ENCODE measurements around the gene TMEM272.
A peak's percentile ranks its signal among the peaks of the same experiment; 100 is the strongest.

Gene TMEM272

DNA sequence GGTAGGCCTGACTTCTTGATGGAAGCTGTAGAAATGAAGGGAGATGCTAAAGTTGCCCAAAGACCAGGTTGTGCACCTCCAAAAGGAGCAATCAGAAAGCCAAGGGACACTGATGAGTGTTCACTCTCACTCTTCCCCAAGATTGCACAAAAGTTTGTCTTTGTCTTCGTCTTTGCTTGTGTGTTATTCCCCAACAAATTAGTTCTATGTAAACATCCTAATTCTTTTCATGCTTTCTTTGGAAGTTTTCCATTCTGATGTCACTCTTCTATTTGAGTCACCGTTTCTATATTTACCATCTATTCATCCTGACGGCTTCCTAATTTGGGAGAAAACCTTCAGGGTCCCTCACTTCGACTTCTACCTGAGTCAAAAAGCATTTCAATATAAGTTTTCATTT is 3.7 kb upstream of the TMEM272 start:
- no peaks in the 10 kb centered on the region for H3K36me3 ChIP-seq (ENCODE audit: insufficient read depth, low read length)
- H3K9me3 ChIP-seq (ENCODE audit: insufficient read depth, low read length, severe bottlenecking): no peaks in the 10 kb centered on the region
- no peak overlapping the region for H3K4me2 ChIP-seq (ENCODE audit: insufficient read depth, low read length)
- H3K4me1 ChIP-seq (ENCODE audit: insufficient read depth, low read length): peaks cover 5% of the 10 kb centered on the region
- H3K27ac ChIP-seq (ENCODE audit: low read length): no peak overlapping the region
- no peak overlapping the region for H3K4me3 ChIP-seq (ENCODE audit: low read depth in 1 of 2, low read length in 2 of 2)
- DNase-seq (no peak), ATAC-seq (ENCODE audit: insufficient read depth, low read depth) (no peak)
- H2AFZ ChIP-seq (ENCODE audit: low read depth, low read length): no peak overlapping the region
- no peaks in the 10 kb centered on the region for H3K79me2 ChIP-seq (ENCODE audit: insufficient read depth, low read length)
- no peak overlapping the region for H3K9ac ChIP-seq (ENCODE audit: low read depth, low read length)
- H3K27me3 ChIP-seq (ENCODE audit: insufficient read depth, low read length, poor library complexity): peaks cover 4% of the 10 kb centered on the region
- no peaks in the 10 kb centered on the region for H4K20me1 ChIP-seq (ENCODE audit: insufficient read depth, low read length)
- no peak for TF ChIP-seq EZH2 (IDR thresholded peaks at IDR 0.05; ENCODE audit: borderline replicate concordance, low read depth, low read length, severe bottlenecking)
- TF ChIP-seq, protein P1, sequence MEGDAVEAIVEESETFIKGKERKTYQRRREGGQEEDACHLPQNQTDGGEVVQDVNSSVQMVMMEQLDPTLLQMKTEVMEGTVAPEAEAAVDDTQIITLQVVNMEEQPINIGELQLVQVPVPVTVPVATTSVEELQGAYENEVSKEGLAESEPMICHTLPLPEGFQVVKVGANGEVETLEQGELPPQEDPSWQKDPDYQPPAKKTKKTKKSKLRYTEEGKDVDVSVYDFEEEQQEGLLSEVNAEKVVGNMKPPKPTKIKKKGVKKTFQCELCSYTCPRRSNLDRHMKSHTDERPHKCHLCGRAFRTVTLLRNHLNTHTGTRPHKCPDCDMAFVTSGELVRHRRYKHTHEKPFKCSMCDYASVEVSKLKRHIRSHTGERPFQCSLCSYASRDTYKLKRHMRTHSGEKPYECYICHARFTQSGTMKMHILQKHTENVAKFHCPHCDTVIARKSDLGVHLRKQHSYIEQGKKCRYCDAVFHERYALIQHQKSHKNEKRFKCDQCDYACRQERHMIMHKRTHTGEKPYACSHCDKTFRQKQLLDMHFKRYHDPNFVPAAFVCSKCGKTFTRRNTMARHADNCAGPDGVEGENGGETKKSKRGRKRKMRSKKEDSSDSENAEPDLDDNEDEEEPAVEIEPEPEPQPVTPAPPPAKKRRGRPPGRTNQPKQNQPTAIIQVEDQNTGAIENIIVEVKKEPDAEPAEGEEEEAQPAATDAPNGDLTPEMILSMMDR (IDR thresholded peaks at IDR 0.05; ENCODE audit: borderline replicate concordance, extremely low read depth, low read length, poor library complexity, severe bottlenecking): no peak

DNA sequence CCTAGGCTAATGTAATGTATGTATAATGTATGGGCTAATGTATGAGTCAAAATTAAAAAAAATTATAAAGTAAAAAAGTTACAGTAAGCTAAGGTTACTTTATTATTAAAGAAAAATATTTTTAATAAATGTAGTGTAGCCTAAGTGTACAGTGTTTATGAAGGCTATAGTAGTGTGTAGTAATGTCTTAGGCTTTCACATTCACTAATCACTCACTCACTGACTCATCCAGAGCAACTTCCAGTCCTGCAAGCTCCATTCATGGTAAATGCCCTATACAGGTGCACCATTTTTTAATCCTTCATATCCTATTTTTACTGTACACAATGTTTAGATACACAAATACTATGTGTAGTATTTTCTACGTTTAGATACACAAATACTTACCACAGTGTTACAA is 1.8 kb upstream of the TMEM272 start:
- H2AFZ ChIP-seq (ENCODE audit: low read depth, low read length): no peak overlapping the region
- H3K27me3 ChIP-seq (ENCODE audit: insufficient read depth, low read length, poor library complexity): peaks cover 4% of the 10 kb centered on the region
- TF ChIP-seq EZH2 (IDR thresholded peaks at IDR 0.05; ENCODE audit: borderline replicate concordance, low read depth, low read length, severe bottlenecking): no peak
- TF ChIP-seq, protein P1 (IDR thresholded peaks at IDR 0.05; ENCODE audit: borderline replicate concordance, extremely low read depth, low read length, poor library complexity, severe bottlenecking): no peak
- no peaks in the 10 kb centered on the region for H3K79me2 ChIP-seq (ENCODE audit: insufficient read depth, low read length)
- no peak overlapping the region for H3K4me2 ChIP-seq (ENCODE audit: insufficient read depth, low read length)
- H3K9me3 ChIP-seq (ENCODE audit: insufficient read depth, low read length, severe bottlenecking): no peaks in the 10 kb centered on the region
- ATAC-seq (ENCODE audit: insufficient read depth, low read depth): no peak
- no peaks in the 10 kb centered on the region for H3K36me3 ChIP-seq (ENCODE audit: insufficient read depth, low read length)
- H3K4me3 ChIP-seq (ENCODE audit: low read depth in 1 of 2, low read length in 2 of 2): no peak overlapping the region
- no peak for DNase-seq
- H4K20me1 ChIP-seq (ENCODE audit: insufficient read depth, low read length): no peaks in the 10 kb centered on the region
- no peak overlapping the region for H3K27ac ChIP-seq (ENCODE audit: low read length)
- H3K4me1 ChIP-seq (ENCODE audit: insufficient read depth, low read length): peaks cover 5% of the 10 kb centered on the region
- H3K9ac ChIP-seq (ENCODE audit: low read depth, low read length): no peak overlapping the region

DNA sequence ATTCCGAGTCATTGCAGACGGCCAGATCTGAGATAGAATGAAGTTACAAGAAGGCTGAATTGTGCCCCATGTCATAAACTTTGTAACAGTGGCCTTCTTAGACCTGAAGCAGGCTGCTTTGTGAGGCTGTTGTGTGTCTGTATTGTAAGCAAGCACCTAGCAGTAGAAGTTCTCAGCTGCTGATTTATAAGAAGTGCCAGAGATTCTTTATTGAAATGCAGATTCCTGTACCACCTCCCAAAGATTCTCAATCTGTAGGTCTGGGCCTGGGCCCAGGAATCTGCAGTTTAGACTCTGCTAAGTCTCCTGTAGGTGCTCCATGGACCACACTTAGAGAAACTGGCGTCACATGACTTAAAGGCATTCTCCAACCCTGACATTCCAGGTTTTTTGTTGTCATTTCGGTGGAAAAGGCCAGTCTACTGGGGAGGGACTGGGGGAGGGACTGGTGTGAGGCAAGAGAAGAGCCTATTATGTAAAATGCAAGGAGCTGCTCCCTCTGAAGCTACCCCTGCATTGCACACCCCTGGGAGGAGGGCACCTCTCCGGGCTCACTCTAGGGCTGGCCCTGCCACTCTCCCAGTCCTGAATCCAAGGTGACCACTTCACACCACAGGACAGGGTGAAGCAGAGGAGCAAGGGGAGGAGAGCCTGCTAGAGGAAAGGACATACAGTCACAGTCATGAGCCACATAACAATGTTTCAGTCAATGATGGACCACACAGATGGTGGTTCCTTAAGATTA is 769 bp upstream of the TMEM272 start:
- no peaks in the 10 kb centered on the region for H3K79me2 ChIP-seq (ENCODE audit: insufficient read depth, low read length)
- ATAC-seq (ENCODE audit: insufficient read depth, low read depth): no peak
- H3K9ac ChIP-seq (ENCODE audit: low read depth, low read length): no peak overlapping the region
- H3K4me3 ChIP-seq (ENCODE audit: low read depth in 1 of 2, low read length in 2 of 2): no peak overlapping the region
- H3K4me1 ChIP-seq (ENCODE audit: insufficient read depth, low read length): peaks cover 5% of the 10 kb centered on the region
- H2AFZ ChIP-seq (ENCODE audit: low read depth, low read length): peak overlapping the region; percentile 80; the same call in 1 of the 2 replicates
- no peak for DNase-seq
- no peaks in the 10 kb centered on the region for H4K20me1 ChIP-seq (ENCODE audit: insufficient read depth, low read length)
- no peaks in the 10 kb centered on the region for H3K9me3 ChIP-seq (ENCODE audit: insufficient read depth, low read length, severe bottlenecking)
- no peak overlapping the region for H3K27ac ChIP-seq (ENCODE audit: low read length)
- H3K27me3 ChIP-seq (ENCODE audit: insufficient read depth, low read length, poor library complexity): peaks cover 4% of the 10 kb centered on the region
- no peak for TF ChIP-seq EZH2 (IDR thresholded peaks at IDR 0.05; ENCODE audit: borderline replicate concordance, low read depth, low read length, severe bottlenecking)
- TF ChIP-seq, protein P1 (IDR thresholded peaks at IDR 0.05; ENCODE audit: borderline replicate concordance, extremely low read depth, low read length, poor library complexity, severe bottlenecking): no peak
- H3K4me2 ChIP-seq (ENCODE audit: insufficient read depth, low read length): no peak overlapping the region
- H3K36me3 ChIP-seq (ENCODE audit: insufficient read depth, low read length): no peaks in the 10 kb centered on the region
